ENCODE data around the gene DIAPH2. TPM values are rescaled to one million over a fixed set of nuclear protein-coding genes. Genes with fewer than 3 reads are reported as not detected.

Gene DIAPH2
- total and polyA plus RNA-seq, 9 of the 15 experiments (the other 6 are each of a cell fraction or from before 2014, with no cell fraction given), result 0.01 to 0.18 (median 0.07) TPM; not detected in 1

DNA sequence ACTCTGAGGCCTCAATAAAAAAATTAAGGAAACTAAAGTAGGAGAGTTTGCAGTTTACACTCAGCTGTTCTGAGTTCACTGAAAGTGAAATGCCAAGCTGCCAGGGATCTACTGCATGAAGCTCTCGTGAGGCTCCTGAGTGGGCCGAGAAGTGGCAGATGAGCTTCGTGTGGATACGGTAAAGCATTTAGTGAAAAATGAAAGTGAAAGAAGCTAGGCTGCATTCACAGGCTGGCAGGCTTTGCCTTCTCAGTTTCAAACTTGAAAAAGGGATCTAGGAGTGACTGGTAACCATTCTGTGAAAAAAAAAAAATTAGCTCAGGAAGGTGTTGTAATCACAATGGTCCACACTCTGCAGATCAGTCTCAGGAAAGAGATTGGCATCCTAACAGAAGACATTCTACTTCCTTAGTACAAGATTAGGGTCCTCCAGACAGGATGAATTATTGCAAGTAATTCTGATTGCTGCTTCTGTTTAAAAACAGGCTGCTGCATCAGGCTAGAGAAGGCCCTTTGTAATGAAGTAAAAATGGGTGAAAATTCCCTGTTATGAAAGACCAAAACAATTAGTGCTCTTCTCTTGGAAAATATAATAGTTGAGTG is 879.0 kb downstream of the DIAPH2 start:
- intact Hi-C loops (cut with micrococcal nuclease) (no loop called here), in situ Hi-C loops (cut with MboI) (no loop called here)
- Histone ChIP-seq H3K27me3 (ENCODE audit: control insufficient read depth in 2 of 2, insufficient read depth in 2 of 2, low read length in 2 of 2) (no peaks in the 10 kb centered on the region), H3K4me1 (replicated peaks in 1 of 2; ENCODE audit: control insufficient read depth in 2 of 2, insufficient read depth in 2 of 2, low read length in 2 of 2) (no peaks in the 10 kb centered on the region), H3K79me2 (ENCODE audit: control insufficient read depth, insufficient read depth, low read length) (no peaks in the 10 kb centered on the region), H4K20me1 (replicated peaks; ENCODE audit: control insufficient read depth, insufficient read depth, low read length) (no peaks in the 10 kb centered on the region), H2AFZ (ENCODE audit: low read depth, low read length) (no peak overlapping the region), H3K9ac (ENCODE audit: insufficient read depth in 1 of 2, low read depth in 2 of 2, low read length in 2 of 2) (no peak overlapping the region), H3K4me2 (ENCODE audit: insufficient read depth, low read length) (no peak overlapping the region), H3K9me1 (ENCODE audit: control insufficient read depth, insufficient read depth, low read length) (no peaks in the 10 kb centered on the region), H3K27ac (ENCODE audit: extremely low read depth, low read depth, low read length) (no peak overlapping the region), H3K36me3 (ENCODE audit: control insufficient read depth, insufficient read depth, low read length) (no peaks in the 10 kb centered on the region), H3K4me3 (no peak overlapping the region), H3K9me3 (replicated peaks; ENCODE audit: control insufficient read depth, insufficient read depth, low read depth, low read length) (no peaks in the 10 kb centered on the region)
- DNase-seq (ENCODE audit: extremely low read depth in 1 of 4, low spot score in 3 of 4), result no peak
- no peak for TF ChIP-seq ZBTB26 (CRISPR knock-in tag; IDR thresholded peaks at IDR 0.05)
- TF ChIP-seq FOXP4 (CRISPR knock-in tag; IDR thresholded peaks at IDR 0.05; ENCODE audit: borderline replicate concordance), result no peak
- TF ChIP-seq FOXA3 (CRISPR knock-in tag; conservative IDR thresholded peaks at IDR 0.05 in 1 of 2, IDR thresholded peaks at IDR 0.05 in 1 of 2), result no peak
- no peak for TF ChIP-seq HDGF (IDR thresholded peaks at IDR 0.05)
- TF ChIP-seq, protein P1, sequence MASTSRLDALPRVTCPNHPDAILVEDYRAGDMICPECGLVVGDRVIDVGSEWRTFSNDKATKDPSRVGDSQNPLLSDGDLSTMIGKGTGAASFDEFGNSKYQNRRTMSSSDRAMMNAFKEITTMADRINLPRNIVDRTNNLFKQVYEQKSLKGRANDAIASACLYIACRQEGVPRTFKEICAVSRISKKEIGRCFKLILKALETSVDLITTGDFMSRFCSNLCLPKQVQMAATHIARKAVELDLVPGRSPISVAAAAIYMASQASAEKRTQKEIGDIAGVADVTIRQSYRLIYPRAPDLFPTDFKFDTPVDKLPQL (IDR thresholded peaks at IDR 0.05; ENCODE audit: extremely low read depth, insufficient read length), result no peak
- TF ChIP-seq EP400 (IDR thresholded peaks at IDR 0.05), result no peak
- TF ChIP-seq ZNF445 (CRISPR knock-in tag; IDR thresholded peaks at IDR 0.05; ENCODE audit: low read depth), result no peak
- POLR2A ChIA-PET, result no interaction called here
- WGBS (ENCODE audit: insufficient coverage, low coverage, missing lambda C conversion rate), result 0% methylated on average over 4 of the region's 4 CpGs
- BruUV-seq (replicated peaks), result no TSS peak
- CTCF ChIA-PET (ENCODE audit: low intra/inter-chr PET ratio), result no interaction called here
- FAIRE-seq, result no peak
- ATAC-seq, result no peak
